Heart right ventricle (tissue), 16 donors: ENCODE data around the gene ZNF605. TPM values are rescaled to one million over a fixed set of nuclear protein-coding genes. Genes with fewer than 3 reads are reported as not detected.

Source experiments
- ATAC-seq, 8 donors: fragments of 200-7000 bp; cut with Tn5 transposase; one replicate each; pipeline ENCODE4 v1.9.1; 2020; ENCODE audit warnings: mild to moderate bottlenecking in 8 of 8, moderate library complexity in 8 of 8, moderate number of reproducible peaks in 1 of 8
- DNase-seq, 2 donors: peaks; one replicate each; pipeline ENCODE4 v3.0.0-alpha.2; 2020
- H3K27ac ChIP-seq, 10 donors: fragments of 200-600 bp; sonication (generic) in 2 of 10; one replicate each; pipeline versions ENCODE4 v1.5.0 to v1.8.0; 2020 to 2022; ENCODE audit warnings: mild to moderate bottlenecking in 3 of 10
- H3K27me3 ChIP-seq, 7 donors: fragments of 200-600 bp; one replicate each; pipeline ENCODE4 v1.8.0; 2021 to 2022; ENCODE audit warnings: mild to moderate bottlenecking in 2 of 7
- H3K36me3 ChIP-seq, 9 donors: fragments of 200-600 bp; sonication (generic) in 1 of 9; one replicate each; pipeline versions ENCODE4 v1.5.0 to v1.8.0; 2020 to 2022; ENCODE audit warnings: mild to moderate bottlenecking in 2 of 9
- H3K4me1 ChIP-seq, 9 donors: fragments of 200-600 bp; sonication (generic) in 1 of 9; one replicate each; pipeline versions ENCODE4 v1.5.0 to v1.8.0; 2020 to 2022; ENCODE audit warnings: mild to moderate bottlenecking in 4 of 9
- H3K4me3 ChIP-seq, 10 donors: fragments of 200-600 bp; sonication (generic) in 2 of 10; one replicate each; pipeline versions ENCODE4 v1.5.0 to v1.8.0; 2020 to 2022; ENCODE audit warnings: mild to moderate bottlenecking in 7 of 10, moderate library complexity in 2 of 10
- H3K9me3 ChIP-seq, 11 donors: fragments of 200-600 bp in 10 of 11; sonication (generic) in 2 of 11; one replicate each; pipeline versions ENCODE4 v1.5.0 to v1.8.0; 2013 to 2022; ENCODE audit warnings: mild to moderate bottlenecking in 2 of 11, control low read depth in 1 of 11, moderate library complexity in 1 of 11
- WGBS, 2 donors: extraction: QIAGEN DNeasy Blood & Tissue Kit; methylation state at CpG; one replicate each; pipeline ENCODE4 v1.1.7; 2013; ENCODE audit warnings: inconsistent platforms in 1 of 2; 5-methylcytosine and 5-hydroxymethylcytosine counted together
- intact Hi-C, 10 donors: fragments of 100-400 bp; cut with DNase I; formaldehyde crosslinking; loops; one replicate each; pipeline versions ENCODE4 v1.11.1 to v1.14.2; 2022
- polyA plus RNA-seq, 2 donors: library from polyadenylated mRNA; stranded (reverse); fragments of 200-250 nt; gene quantifications; one replicate each; pipeline ENCODE4 v1.2.3, GENCODE V29; 2013
- total RNA-seq, 10 donors: library from RNA; stranded (reverse); fragmentation: NEBNext Ultra II Directional in 3 of 10; extraction: Animal tissue kit (Norgen Biotek cat#: 25700) in 3 of 10; gene quantifications; one replicate each; pipeline versions ENCODE4 v1.2.1 to v1.2.4, GENCODE V29; 2021 to 2023
- TF ChIP-seq, protein P1 (sequence below), 9 donors: fragments of 200-600 bp; sonication (generic) in 2 of 9; IDR thresholded peaks; one replicate each; pipeline versions ENCODE4 v1.5.0 to v1.8.0; 2021 to 2022; ENCODE audit warnings: antibody characterized with exemption in 9 of 9, mild to moderate bottlenecking in 5 of 9, moderate library complexity in 1 of 9
- donor health status: Arrhythmogenic right ventricular cardiomyopathy.
- donor health status: ischemic (EF 13 %, LVEDD 7.1; RV severe dilation, severe dysfunction).
- donor health status: healthy with polysubstance abuse.
- donor health status: DM: no; HTN: yes; CAD: no.
- donor health status: DM: no; HTN: no; CAD: no.
- donor health status: ischemic (EF 25% LVEDD 6.9; RV normal size, moderate dysfunction).
- donor health status: ischemic (EF 25% LVEDD 5.7; RV mildly dilated, moderate dysfunction).
- donor health status: healthy.
- donor health status: DM: yes; HTN: yes; CAD: no.
- donor health status: Ischemic cardiomyopathy.
- donor health status: ischemic (EF 35%, LVEDD 5.7; RV mildly dilated, moderate dysfunction).
- donor health status: nonischemic (EF 11% LVEDD 7.7; RV severe dilation, severe dysfunction).
- donor health status: DM: yes; HTN: yes; CAD: no.
- donor health status: PGD.
- donor health status: ischemic (EF 29% LVEDD 5.4; RV normal size, mild dysfunction).
- donor health status: nonischemic (EF 23%, LVEDD 6.1; RV moderate dilation, normal function).

The ZNF605 gene
- total and polyA plus RNA-seq, 12 donors, result 2.0 to 14.4 (median 11.7) TPM

DNA sequence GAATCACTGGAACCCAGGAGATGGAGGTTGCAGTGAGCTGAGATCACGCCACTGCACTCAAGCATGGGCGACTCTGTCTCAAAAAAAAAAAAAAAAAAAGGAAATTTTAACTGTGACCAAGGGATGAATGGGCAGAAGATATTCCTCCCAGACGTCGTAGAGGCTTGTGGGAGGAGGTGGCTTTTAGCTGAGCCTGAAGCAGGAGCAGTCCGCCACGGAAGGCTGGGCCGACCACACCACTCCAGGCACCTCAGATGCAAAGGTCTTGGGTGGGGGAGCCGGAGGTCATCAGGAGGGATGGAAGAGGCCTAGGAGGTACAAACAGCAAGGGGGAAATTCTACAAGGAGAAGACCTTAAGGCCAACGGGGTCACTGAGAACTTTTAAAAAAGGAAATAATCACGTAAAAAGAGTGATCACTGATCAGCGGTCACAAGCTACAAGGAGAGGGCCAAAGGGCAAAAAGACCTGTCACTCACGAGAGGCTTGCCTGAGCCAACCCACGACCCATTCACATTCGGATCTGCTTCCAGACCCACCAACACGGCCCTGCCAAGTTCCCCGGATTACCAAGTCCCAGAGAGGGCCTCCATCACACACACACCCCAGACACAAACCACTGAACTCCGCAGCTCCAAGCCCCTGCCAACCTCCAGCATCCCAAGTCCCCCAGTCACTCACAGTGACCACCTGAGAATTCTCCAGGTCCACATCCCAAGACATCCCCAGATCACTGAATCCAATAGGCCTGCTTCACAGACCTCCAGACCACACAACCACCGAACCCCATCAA is 3.5 kb downstream of the ZNF605 start:
- TF ChIP-seq, protein P1, sequence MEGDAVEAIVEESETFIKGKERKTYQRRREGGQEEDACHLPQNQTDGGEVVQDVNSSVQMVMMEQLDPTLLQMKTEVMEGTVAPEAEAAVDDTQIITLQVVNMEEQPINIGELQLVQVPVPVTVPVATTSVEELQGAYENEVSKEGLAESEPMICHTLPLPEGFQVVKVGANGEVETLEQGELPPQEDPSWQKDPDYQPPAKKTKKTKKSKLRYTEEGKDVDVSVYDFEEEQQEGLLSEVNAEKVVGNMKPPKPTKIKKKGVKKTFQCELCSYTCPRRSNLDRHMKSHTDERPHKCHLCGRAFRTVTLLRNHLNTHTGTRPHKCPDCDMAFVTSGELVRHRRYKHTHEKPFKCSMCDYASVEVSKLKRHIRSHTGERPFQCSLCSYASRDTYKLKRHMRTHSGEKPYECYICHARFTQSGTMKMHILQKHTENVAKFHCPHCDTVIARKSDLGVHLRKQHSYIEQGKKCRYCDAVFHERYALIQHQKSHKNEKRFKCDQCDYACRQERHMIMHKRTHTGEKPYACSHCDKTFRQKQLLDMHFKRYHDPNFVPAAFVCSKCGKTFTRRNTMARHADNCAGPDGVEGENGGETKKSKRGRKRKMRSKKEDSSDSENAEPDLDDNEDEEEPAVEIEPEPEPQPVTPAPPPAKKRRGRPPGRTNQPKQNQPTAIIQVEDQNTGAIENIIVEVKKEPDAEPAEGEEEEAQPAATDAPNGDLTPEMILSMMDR (IDR thresholded peaks at IDR 0.05), result no peak
- Histone ChIP-seq H3K4me1 (peaks cover 0 to 24% (median 17%) of the 10 kb centered on the region in 9 donors), H3K36me3 (peaks cover 0 to 37% (median 4%) of the 10 kb centered on the region in 9 donors), H3K27ac (no peak overlapping the region), H3K9me3 (peaks cover 0 to 65% (median 17%) of the 10 kb centered on the region in 11 donors), H3K27me3 (no peaks in the 10 kb centered on the region), H3K4me3 (no peak overlapping the region)
- DNase-seq (no peak), ATAC-seq (no peak)
- WGBS, 2 donors, result 98% methylated on average over 18 of the region's 18 CpGs
- intact Hi-C loops, result loop anchor here in 1 of 10 donors (10.0 kb wide), 1 partner anchor 48 kb away; no protein-coding TSS in a partner anchor

DNA sequence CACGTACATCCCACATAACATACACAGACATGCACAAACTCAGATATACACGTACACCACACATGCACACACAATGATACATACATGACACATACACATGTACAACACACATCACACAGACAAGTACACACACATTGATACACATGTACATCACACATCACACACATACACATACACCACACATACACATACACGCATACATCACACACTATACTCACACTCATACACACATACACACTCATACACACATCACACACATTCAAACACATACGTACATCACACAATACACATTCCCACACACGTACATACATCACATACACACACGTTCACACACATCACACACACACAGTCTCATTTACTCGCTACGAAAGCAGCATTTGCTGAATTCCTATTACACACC is 4.5 kb downstream of the ZNF605 start:
- Histone ChIP-seq H3K36me3 (peaks cover 0 to 46% (median 9%) of the 10 kb centered on the region in 9 donors), H3K9me3 (peaks cover 0 to 74% (median 20%) of the 10 kb centered on the region in 11 donors), H3K4me1 (peaks cover 0 to 15% (median 11%) of the 10 kb centered on the region in 9 donors), H3K27ac (no peak overlapping the region), H3K4me3 (no peak overlapping the region), H3K27me3 (no peaks in the 10 kb centered on the region)
- WGBS, 2 donors, result 98 to 99% methylated on average over 8 of the region's 8 CpGs
- intact Hi-C loops, result loop anchor here in 1 of 10 donors (10.0 kb wide), 1 partner anchor 47 kb away; no protein-coding TSS in a partner anchor
- DNase-seq (no peak), ATAC-seq (no peak)
- TF ChIP-seq, protein P1 (IDR thresholded peaks at IDR 0.05), result no peak

DNA sequence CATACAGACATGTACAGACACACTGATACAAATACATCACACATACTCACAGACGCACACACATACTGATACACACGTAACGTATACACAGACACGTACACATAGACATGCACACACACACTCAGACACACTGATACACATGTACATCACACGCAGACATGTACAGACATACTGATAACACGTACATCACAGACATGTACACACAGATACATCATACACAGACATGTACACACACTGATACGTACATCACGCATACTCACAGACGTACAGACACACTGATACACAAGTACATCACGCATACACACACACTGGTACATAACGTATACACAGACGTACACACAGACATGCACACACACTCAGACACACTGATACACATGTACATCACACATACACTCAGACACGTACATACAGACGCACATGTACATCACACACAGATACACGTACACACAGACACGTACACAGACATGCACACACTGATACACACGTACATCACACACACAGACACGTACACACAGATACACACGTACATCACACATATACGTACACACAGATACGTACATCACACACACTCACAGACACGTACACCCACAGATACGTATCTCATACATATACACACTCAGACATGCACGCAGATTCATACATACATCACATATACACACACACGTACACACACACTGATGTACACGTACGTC is 5.1 kb downstream of the ZNF605 start:
- DNase-seq, result no peak
- Histone ChIP-seq H3K36me3 (peaks cover 0 to 52% (median 14%) of the 10 kb centered on the region in 9 donors), H3K4me3 (no peak overlapping the region), H3K27me3 (no peaks in the 10 kb centered on the region), H3K9me3 (peaks cover 0 to 81% (median 26%) of the 10 kb centered on the region in 11 donors), H3K4me1 (peaks cover 0 to 14% (median 11%) of the 10 kb centered on the region in 9 donors), H3K27ac (no peak overlapping the region)
- no peak for ATAC-seq
- WGBS, 2 donors, result 95 to 98% methylated on average over 27 of the region's 27 CpGs
- TF ChIP-seq, protein P1 (IDR thresholded peaks at IDR 0.05), result no peak
- intact Hi-C loops, result loop anchor here in 1 of 10 donors (10.0 kb wide), 1 partner anchor 46 kb away; no protein-coding TSS in a partner anchor
